ENCODE results near the gene APEH. TPM values are rescaled to one million over a fixed set of nuclear protein-coding genes. Genes with fewer than 3 reads are reported as not detected.
A peak's percentile ranks its signal among the peaks of the same experiment; 100 is the strongest.

APEH gene
- total RNA-seq, 1 experiment from 2014 or later = 246 TPM

GRCh38 chr3:49638445-49638844, 35.7 kb upstream of the APEH start:
- POLR2A ChIA-PET = no interaction called here
- H3K27me3 ChIP-seq (ENCODE audit: insufficient read depth, low read length) = no peaks in the 10 kb centered on the region
- peak; percentile 57 for DNase-seq (ENCODE audit: low read depth, low spot score)
- H3K9me3 ChIP-seq (ENCODE audit: control insufficient read depth in 1 of 2, insufficient read depth in 1 of 2, low read depth in 1 of 2, low read length in 2 of 2) = no peaks in the 10 kb centered on the region
- BruUV-seq (replicated peaks) = no TSS peak
- CTCF ChIA-PET = interaction anchor here (1.0 kb wide), 1 partner anchor 8 kb away, joined by 3 read pairs; no protein-coding TSS in a partner anchor
- intact Hi-C loops (cut with micrococcal nuclease) = no loop called here
- TF ChIP-seq, protein P1, sequence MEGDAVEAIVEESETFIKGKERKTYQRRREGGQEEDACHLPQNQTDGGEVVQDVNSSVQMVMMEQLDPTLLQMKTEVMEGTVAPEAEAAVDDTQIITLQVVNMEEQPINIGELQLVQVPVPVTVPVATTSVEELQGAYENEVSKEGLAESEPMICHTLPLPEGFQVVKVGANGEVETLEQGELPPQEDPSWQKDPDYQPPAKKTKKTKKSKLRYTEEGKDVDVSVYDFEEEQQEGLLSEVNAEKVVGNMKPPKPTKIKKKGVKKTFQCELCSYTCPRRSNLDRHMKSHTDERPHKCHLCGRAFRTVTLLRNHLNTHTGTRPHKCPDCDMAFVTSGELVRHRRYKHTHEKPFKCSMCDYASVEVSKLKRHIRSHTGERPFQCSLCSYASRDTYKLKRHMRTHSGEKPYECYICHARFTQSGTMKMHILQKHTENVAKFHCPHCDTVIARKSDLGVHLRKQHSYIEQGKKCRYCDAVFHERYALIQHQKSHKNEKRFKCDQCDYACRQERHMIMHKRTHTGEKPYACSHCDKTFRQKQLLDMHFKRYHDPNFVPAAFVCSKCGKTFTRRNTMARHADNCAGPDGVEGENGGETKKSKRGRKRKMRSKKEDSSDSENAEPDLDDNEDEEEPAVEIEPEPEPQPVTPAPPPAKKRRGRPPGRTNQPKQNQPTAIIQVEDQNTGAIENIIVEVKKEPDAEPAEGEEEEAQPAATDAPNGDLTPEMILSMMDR (IDR thresholded peaks at IDR 0.05 in 2 of 3, conservative IDR thresholded peaks at IDR 0.05 in 1 of 3; ENCODE audit: borderline replicate concordance in 1 of 3, insufficient read depth in 1 of 3, low read depth in 2 of 3, low read length in 2 of 3) = no peak
- TF ChIP-seq JUND (IDR thresholded peaks at IDR 0.05) (peak; percentile 83), ZNF274 (IDR thresholded peaks at IDR 0.05; ENCODE audit: low read depth, low read length) (no peak), CBX3 (IDR thresholded peaks at IDR 0.05; ENCODE audit: low read depth) (peak; percentile 49; the same call in 1 of the 2 replicates), ELF1 (IDR thresholded peaks at IDR 0.05; ENCODE audit: borderline replicate concordance, low read depth) (no peak), ZFX (IDR thresholded peaks at IDR 0.05) (no peak), FOSL1 (IDR thresholded peaks at IDR 0.05; ENCODE audit: low read depth) (peak; percentile 74), POLR2A (IDR thresholded peaks at IDR 0.05; ENCODE audit: borderline replicate concordance, extremely low read depth, insufficient read depth, insufficient read length) (no peak), ZBTB33 (IDR thresholded peaks at IDR 0.05; ENCODE audit: extremely low read depth, insufficient replicate concordance, low read length) (no peak), SP1 (IDR thresholded peaks at IDR 0.05; ENCODE audit: low read depth) (peak; percentile 73), EGR1 (IDR thresholded peaks at IDR 0.05; ENCODE audit: low read depth) (no peak), RAD21 (IDR thresholded peaks at IDR 0.05; ENCODE audit: low read depth) (0 out of 2 replicates have a peak, but pooled peaks have one; percentile 9)
- ATAC-seq = peak; percentile 91
- peaks cover 12 to 35% of the 10 kb centered on the region in 2 experiments for H3K4me1 ChIP-seq (ENCODE audit: control insufficient read depth in 1 of 2, insufficient read depth in 2 of 2, low read length in 2 of 2)
- H2AFZ ChIP-seq (ENCODE audit: low read depth, low read length, poor library complexity, severe bottlenecking) = peak overlapping the region; percentile 15
- H3K4me3 ChIP-seq (replicated peaks in 1 of 2; ENCODE audit: low read depth in 1 of 2, low read length in 2 of 2) = peak overlapping the region in 1 of 2 experiments; percentile 38; a peak in 1 of 4 replicates
- peak overlapping the region; percentile 87 for H3K4me2 ChIP-seq (ENCODE audit: low read length)
- H3K27ac ChIP-seq (ENCODE audit: low read depth, low read length) = peak overlapping the region; percentile 41
- H3K79me2 ChIP-seq (ENCODE audit: insufficient read depth, low read length) = no peaks in the 10 kb centered on the region
- no peaks in the 10 kb centered on the region for H4K20me1 ChIP-seq (ENCODE audit: insufficient read depth)
- H3K9ac ChIP-seq (ENCODE audit: low read length) = peak overlapping the region; percentile 32; the same call in 1 of the 2 replicates
- RAD21 ChIA-PET (ENCODE audit: low non-redundant PET in 1 of 2, low total read pairs in 2 of 2, uncharacterized antibody in 2 of 2, unreplicated experiment in 2 of 2) = interaction anchor here in 1 of 2 experiments (1.0 kb wide), 1 partner anchor 99 kb away, joined by 3 read pairs; no protein-coding TSS in a partner anchor
- no peaks in the 10 kb centered on the region for H3K36me3 ChIP-seq (ENCODE audit: control insufficient read depth in 1 of 2, insufficient read depth in 2 of 2, low read length in 2 of 2)
- no peaks in the 10 kb centered on the region for H3K9me2 ChIP-seq (ENCODE audit: insufficient read depth)

Measured in HCT116 (cell line).